GM18498 (cell line): ENCODE results near the gene CEP120.

Source experiments
- ATAC-seq: cut with Tn5 transposase; IDR thresholded peaks from one replicate; pipeline ENCODE4 v1.9.1; 2021; ENCODE audit warnings: mild to moderate bottlenecking, moderate library complexity; ENCODE audit not compliant: unreplicated experiment

Gene CEP120

GRCh38 chr5:123304777-123305316, 118.4 kb downstream of the CEP120 start:
- no peak for ATAC-seq

- ATAC-seq: no peak
Observed at GRCh38 chr5:123303802-123304201, 119.4 kb downstream of the CEP120 start.

GRCh38 chr5:123300266-123300665, 122.9 kb downstream of the CEP120 start:
- ATAC-seq: no peak

- no peak for ATAC-seq
Observed at GRCh38 chr5:123299136-123299535, 124.1 kb downstream of the CEP120 start.

DNA sequence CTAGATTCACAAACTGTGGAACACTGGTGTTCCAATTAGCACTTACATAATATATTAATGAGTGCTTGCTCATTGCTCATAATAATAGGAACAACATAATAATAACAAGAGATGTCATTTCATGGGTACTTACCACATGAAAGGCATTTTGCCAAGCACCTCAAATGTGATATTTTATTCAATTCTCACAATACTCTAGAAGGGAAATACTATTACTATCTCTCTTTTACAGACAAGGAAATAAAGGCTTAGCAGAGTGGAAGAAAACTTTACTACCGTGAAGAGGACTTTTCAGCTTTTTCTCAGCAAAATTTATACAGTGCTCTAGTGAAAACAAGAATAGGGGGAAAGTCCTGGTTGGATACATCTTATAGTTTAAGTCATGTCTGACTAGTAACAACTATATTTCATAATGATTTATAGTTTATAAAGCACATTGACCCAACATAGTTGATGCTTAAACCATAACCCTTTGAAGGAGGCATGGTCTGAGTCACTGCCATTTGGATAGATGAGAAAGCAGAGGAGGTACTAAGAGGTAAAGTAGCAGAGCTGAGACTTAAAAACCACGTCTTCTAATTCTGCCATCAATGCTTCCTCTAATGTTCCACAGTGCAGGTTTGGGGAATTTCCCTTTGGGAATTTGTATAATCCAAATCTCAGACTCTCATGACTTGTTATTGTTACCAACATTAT, 124.7 kb downstream of the CEP120 start:
- no peak for ATAC-seq

- ATAC-seq: no peak
Observed at GRCh38 chr5:123297866-123298265, 125.3 kb downstream of the CEP120 start.

DNA sequence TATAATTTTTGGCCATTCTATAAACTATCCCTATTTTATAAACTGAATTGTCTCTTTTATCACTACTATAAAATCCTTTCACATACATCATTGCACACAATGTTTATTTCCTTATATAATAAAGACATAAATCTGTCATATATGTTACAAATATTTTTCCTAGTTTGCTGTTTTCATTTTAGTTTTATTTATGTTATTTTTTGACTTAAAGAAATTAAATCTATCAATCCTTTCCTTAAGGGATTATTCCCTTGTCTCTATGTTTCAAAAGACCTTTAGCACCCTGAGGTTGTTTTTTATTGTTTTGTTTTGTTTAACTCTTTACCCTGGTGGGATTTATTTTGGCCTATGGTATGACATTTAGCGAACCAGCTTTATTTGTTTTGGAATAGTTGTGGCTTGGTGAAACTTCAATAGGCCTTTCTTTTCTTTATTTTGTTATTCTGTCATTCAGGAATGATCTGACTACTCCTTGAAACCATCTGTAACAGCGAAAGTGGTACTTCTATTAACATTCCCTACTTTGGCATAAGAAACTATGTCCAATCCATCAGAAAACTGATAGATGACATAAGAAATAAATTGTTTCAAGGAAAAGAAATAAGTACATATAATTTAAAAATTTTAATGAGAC, 125.9 kb downstream of the CEP120 start:
- ATAC-seq: no peak
